ENCODE results near the gene TAS2R14.

The TAS2R14 gene

GRCh38 chr12:10939163-10939562, at the start of gene TAS2R14:
Gene TAS2R14, minus strand, starts transcription at chr12:10939263. Its CDS starts 56 bp downstream, at chr12:10939207.
- no peak for DNase-seq (ENCODE audit: low read depth)
- TF ChIP-seq CTCF (IDR thresholded peaks at IDR 0.05; ENCODE audit: low read depth, low read length, missing control alignments): no peak
- in situ Hi-C loops (cut with HindIII; ENCODE audit: low sequenced_read_pairs): no loop called here
- H3K4me3 ChIP-seq (ENCODE audit: low read depth, low read length): no peak within 1 kb of the TSS

- in situ Hi-C loops (cut with HindIII; ENCODE audit: low sequenced_read_pairs): no loop called here
- no peak for DNase-seq (ENCODE audit: low read depth)
- no peak within 1 kb of the TSS for H3K4me3 ChIP-seq (ENCODE audit: low read depth, low read length)
- TF ChIP-seq CTCF (IDR thresholded peaks at IDR 0.05; ENCODE audit: low read depth, low read length, missing control alignments): no peak
These were observed 47.7 kb upstream of the TAS2R14 start, which contains the start of gene TAS2R50 for GRCh38 chr12:10986812-10987211. Gene TAS2R50, minus strand, starts transcription at chr12:10986912. Its CDS starts 52 bp downstream, at chr12:10986860.

GRCh38 chr12:10982244-10982643, 43.2 kb upstream of the TAS2R14 start:
- no peak for DNase-seq (ENCODE audit: low read depth)
- TF ChIP-seq CTCF (IDR thresholded peaks at IDR 0.05; ENCODE audit: low read depth, low read length, missing control alignments): no peak
- in situ Hi-C loops (cut with HindIII; ENCODE audit: low sequenced_read_pairs): no loop called here
- no peak overlapping the region for H3K4me3 ChIP-seq (ENCODE audit: low read depth, low read length)

GRCh38 chr12:10974965-10975364, 35.9 kb upstream of the TAS2R14 start:
- H3K4me3 ChIP-seq (ENCODE audit: low read depth, low read length): no peak overlapping the region
- in situ Hi-C loops (cut with HindIII; ENCODE audit: low sequenced_read_pairs): no loop called here
- DNase-seq (ENCODE audit: low read depth): no peak
- TF ChIP-seq CTCF (IDR thresholded peaks at IDR 0.05; ENCODE audit: low read depth, low read length, missing control alignments): no peak

GRCh38 chr12:10968765-10969456, 29.8 kb upstream of the TAS2R14 start:
- in situ Hi-C loops (cut with HindIII; ENCODE audit: low sequenced_read_pairs): no loop called here
- DNase-seq (ENCODE audit: low read depth): peak; percentile 85
- H3K4me3 ChIP-seq (ENCODE audit: low read depth, low read length): no peak overlapping the region
- TF ChIP-seq CTCF (IDR thresholded peaks at IDR 0.05; ENCODE audit: low read depth, low read length, missing control alignments): no peak

GRCh38 chr12:10967409-10967808, 28.3 kb upstream of the TAS2R14 start:
- no peak for TF ChIP-seq CTCF (IDR thresholded peaks at IDR 0.05; ENCODE audit: low read depth, low read length, missing control alignments)
- DNase-seq (ENCODE audit: low read depth): peak; percentile 67
- H3K4me3 ChIP-seq (ENCODE audit: low read depth, low read length): no peak overlapping the region
- in situ Hi-C loops (cut with HindIII; ENCODE audit: low sequenced_read_pairs): no loop called here
